A673 (cell line): ENCODE data around the gene PALD1. TPM values are rescaled to one million over a fixed set of nuclear protein-coding genes. Genes with fewer than 3 reads are reported as not detected.

Source experiments
- BruUV-seq: library from RNA; stranded (reverse); fragments of 400-500 nt; replicated peaks from 2 replicates; lab custom pipeline; 2021; lab: Mats Ljungman, UMichigan
- CTCF ChIA-PET: fragments of 300-600 bp; sonication (Branson Sonifier 250); formaldehyde crosslinking; loops from one replicate; lab custom pipeline; 2022; ENCODE audit warnings: antibody characterized with exemption; lab: Charles Lee
- POLR2A ChIA-PET: fragments of 300-600 bp; sonication (Branson Sonifier 250); formaldehyde crosslinking; loops from one replicate; lab custom pipeline; 2022; ENCODE audit warnings: antibody characterized with exemption; ENCODE audit not compliant: low non-redundant PET; lab: Charles Lee
- DNase-seq: peaks from one replicate; pipeline ENCODE4 v3.0.0-alpha.2; 2015; ENCODE audit warnings: low spot score
- H3K27ac ChIP-seq: fragments of 200-600 bp; sonication (generic); 2 replicates; pipeline ENCODE4 v1.5.1; 2016; ENCODE audit warnings: mixed run types, low read depth, mild to moderate bottlenecking, mixed read lengths, antibody characterized with exemption, low read length; ENCODE audit not compliant: poor library complexity, severe bottlenecking
- H3K27me3 ChIP-seq: fragments of 200-600 bp; sonication (generic); replicated peaks from 2 replicates; pipeline ENCODE4 v1.6.1; 2017; ENCODE audit warnings: mixed run types, low read depth, mild to moderate bottlenecking, mixed read lengths, antibody characterized with exemption, low read length; ENCODE audit not compliant: insufficient read depth, poor library complexity
- H3K36me3 ChIP-seq: fragments of 200-600 bp; sonication (generic); 2 replicates; pipeline ENCODE4 v1.6.1; 2016; ENCODE audit warnings: mixed run types, mild to moderate bottlenecking, mixed read lengths, antibody characterized with exemption, low read length; ENCODE audit not compliant: insufficient read depth, poor library complexity, severe bottlenecking
- H3K4me1 ChIP-seq: fragments of 200-600 bp; sonication (generic); 2 replicates; pipeline ENCODE4 v1.6.1; 2017; ENCODE audit warnings: mixed run types, mild to moderate bottlenecking, mixed read lengths, antibody characterized with exemption, low read length; ENCODE audit not compliant: insufficient read depth, poor library complexity, severe bottlenecking
- H3K4me3 ChIP-seq: fragments of 200-600 bp; sonication (generic); 2 replicates; pipeline ENCODE4 v1.5.1; 2016; ENCODE audit warnings: low read depth, mixed run types, mild to moderate bottlenecking, mixed read lengths, low read length; ENCODE audit not compliant: poor library complexity, severe bottlenecking
- H3K9me3 ChIP-seq: fragments of 200-600 bp; sonication (generic); 2 replicates; pipeline ENCODE4 v1.6.1; 2016; ENCODE audit warnings: mixed run types, low read depth, mild to moderate bottlenecking, mixed read lengths, antibody characterized with exemption, low read length; ENCODE audit not compliant: poor library complexity, severe bottlenecking
- CTCF ChIP-seq: fragments of 300-800, 200-600 bp; sonication (generic); conservative IDR thresholded peaks from 2 replicates; pipeline ENCODE4 v1.5.1; 2017; ENCODE audit warnings: low read depth, mild to moderate bottlenecking, antibody characterized with exemption, low read length, moderate library complexity, mixed read lengths
- EZH2 ChIP-seq: fragments of 200-600 bp; sonication (generic); IDR thresholded peaks from 2 replicates; pipeline ENCODE4 v1.6.1; 2017; ENCODE audit warnings: borderline replicate concordance, low read depth, mild to moderate bottlenecking, mixed read lengths, antibody characterized with exemption, low read length; ENCODE audit not compliant: poor library complexity, severe bottlenecking
- intact Hi-C: fragments of 100-400 bp; cut with micrococcal nuclease; formaldehyde crosslinking; loops from one replicate; pipeline ENCODE4 v1.10.0; 2022; ENCODE audit not compliant: unreplicated experiment
- total RNA-seq: library from RNA; stranded (reverse); gene quantifications from 2 replicates; pipeline ENCODE4 v1.2.3, GENCODE V29; 2021

PALD1 gene
- total RNA-seq, 1 experiment from 2014 or later, result 9.0 TPM

- ChIA-PET CTCF (no interaction called here), POLR2A (no interaction called here)
- no peak for TF ChIP-seq EZH2
- DNase-seq, result no peak
- Histone ChIP-seq H3K9me3 (no peaks in the 10 kb centered on the region), H3K36me3 (no peaks in the 10 kb centered on the region), H3K4me3 (no peak overlapping the region), H3K27ac (no peak overlapping the region), H3K4me1 (no peaks in the 10 kb centered on the region), H3K27me3 (no peaks in the 10 kb centered on the region)
- intact Hi-C loops, result no loop called here
- no TSS peak for BruUV-seq
Observed at GRCh38 chr10:70567603-70568002, 89.0 kb downstream of the PALD1 start.

GRCh38 chr10:70568113-70568512 lies 89.5 kb downstream of the PALD1 start:
- no peak for TF ChIP-seq CTCF
- TF ChIP-seq EZH2, result no peak
- intact Hi-C loops, result no loop called here
- ChIA-PET POLR2A (no interaction called here), CTCF (no interaction called here)
- H3K9me3 ChIP-seq, result no peaks in the 10 kb centered on the region
- no peaks in the 10 kb centered on the region for H3K4me1 ChIP-seq
- no peaks in the 10 kb centered on the region for H3K36me3 ChIP-seq
- no peak overlapping the region for H3K27ac ChIP-seq
- no peak overlapping the region for H3K4me3 ChIP-seq
- DNase-seq, result no peak
- H3K27me3 ChIP-seq, result no peaks in the 10 kb centered on the region
- no TSS peak for BruUV-seq

- Histone ChIP-seq H3K4me3 (no peak overlapping the region), H3K4me1 (no peaks in the 10 kb centered on the region), H3K27ac (no peak overlapping the region), H3K27me3 (no peaks in the 10 kb centered on the region), H3K9me3 (no peaks in the 10 kb centered on the region), H3K36me3 (no peaks in the 10 kb centered on the region)
- DNase-seq, result no peak
- intact Hi-C loops, result no loop called here
- TF ChIP-seq EZH2 (no peak), CTCF (no peak)
- BruUV-seq, result no TSS peak
- POLR2A ChIA-PET, result no interaction called here
- CTCF ChIA-PET, result no interaction called here
Observed at GRCh38 chr10:70568781-70569495, 90.4 kb downstream of the PALD1 start.

GRCh38 chr10:70571236-70571635 lies 92.7 kb downstream of the PALD1 start:
- Histone ChIP-seq H3K4me1 (peaks cover 4% of the 10 kb centered on the region), H3K27me3 (no peaks in the 10 kb centered on the region), H3K9me3 (no peaks in the 10 kb centered on the region), H3K4me3 (no peak overlapping the region), H3K36me3 (no peaks in the 10 kb centered on the region), H3K27ac (no peak overlapping the region)
- intact Hi-C loops, result no loop called here
- no TSS peak for BruUV-seq
- DNase-seq, result no peak
- ChIA-PET POLR2A (no interaction called here), CTCF (no interaction called here)
- TF ChIP-seq CTCF (no peak), EZH2 (no peak)
